Activated B cell treated with CpG ODN at 0.5 μM for 24 hours (primary cell): ENCODE data around the gene SOD1. TPM values are rescaled to one million over a fixed set of nuclear protein-coding genes. Genes with fewer than 3 reads are reported as not detected.

Experiments used
- ATAC-seq: fragments of 200-7000 bp; cut with Tn5 transposase; one replicate; pipeline ENCODE4 v1.10.0; 2021; ENCODE audit warnings: low read depth, mild to moderate bottlenecking, moderate library complexity
- CTCF ChIA-PET: fragments of 350-600 bp; sonication (Branson Sonifier 250); formaldehyde crosslinking; loops from one replicate; lab custom pipeline; 2021; ENCODE audit warnings: antibody characterized with exemption; lab: Charles Lee
- POLR2A ChIA-PET: fragments of 350-600 bp; sonication (Branson Sonifier 250); formaldehyde crosslinking; loops from one replicate; lab custom pipeline; 2021; ENCODE audit warnings: antibody characterized with exemption; lab: Charles Lee
- DNase-seq: peaks from one replicate; pipeline ENCODE4 v3.0.0; 2022
- H3K27ac Mint-ChIP-seq: one replicate; pipeline ENCODE4 v1.8.0; 2020; ENCODE audit warnings: mixed read lengths
- H3K27me3 Mint-ChIP-seq: one replicate; pipeline ENCODE4 v1.8.0; 2021; ENCODE audit warnings: mixed read lengths
- H3K36me3 Mint-ChIP-seq: one replicate; pipeline ENCODE4 v1.8.0; 2021; ENCODE audit warnings: low read depth, mixed read lengths
- H3K4me1 Mint-ChIP-seq: one replicate; pipeline ENCODE4 v1.8.0; 2021; ENCODE audit warnings: mixed read lengths
- H3K4me3 Mint-ChIP-seq: one replicate; pipeline ENCODE4 v1.8.0; 2020; ENCODE audit warnings: mild to moderate bottlenecking, mixed read lengths
- H3K9me3 Mint-ChIP-seq: one replicate; pipeline ENCODE4 v1.8.0; 2020; ENCODE audit warnings: mixed read lengths
- intact Hi-C: fragments of 100-400 bp; cut with micrococcal nuclease; formaldehyde crosslinking; loops from one replicate; pipeline ENCODE4 v1.15.1; 2024
- total RNA-seq: library from RNA; stranded (reverse); gene quantifications from 2 replicates; pipeline ENCODE4 v1.2.3, GENCODE V29; 2022
- TF ChIP-seq, protein P1 (sequence below): fragments of 200-600 bp; IDR thresholded peaks from one replicate; pipeline ENCODE4 v1.8.0; 2022; ENCODE audit warnings: antibody characterized with exemption, mild to moderate bottlenecking

Gene SOD1
- total RNA-seq, 1 donor from 2014 or later: 107 TPM

DNA sequence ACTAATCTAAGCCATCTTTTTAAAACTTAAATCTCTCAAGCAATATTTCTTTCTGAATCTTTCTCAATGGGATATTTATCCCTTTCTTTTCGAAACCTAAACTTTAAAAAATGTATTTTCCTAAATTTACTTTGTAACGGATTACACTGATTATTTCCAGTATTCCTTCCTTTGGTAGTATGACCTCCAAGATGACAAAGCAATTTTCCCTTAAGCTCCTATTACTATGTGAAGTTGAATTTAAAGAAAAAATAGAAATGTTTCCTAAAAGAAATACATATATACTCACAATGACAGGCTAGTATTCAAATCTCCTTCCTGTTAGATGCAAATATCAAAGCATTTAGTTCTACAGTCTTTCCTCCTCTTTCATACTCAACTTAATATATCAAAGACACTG lies 56.6 kb downstream of the SOD1 start:
- peaks cover 89% of the 10 kb centered on the region for H3K4me1 Mint-ChIP-seq
- peaks cover 10% of the 10 kb centered on the region for H3K36me3 Mint-ChIP-seq
- DNase-seq (no peak), ATAC-seq (no peak)
- TF ChIP-seq, protein P1, sequence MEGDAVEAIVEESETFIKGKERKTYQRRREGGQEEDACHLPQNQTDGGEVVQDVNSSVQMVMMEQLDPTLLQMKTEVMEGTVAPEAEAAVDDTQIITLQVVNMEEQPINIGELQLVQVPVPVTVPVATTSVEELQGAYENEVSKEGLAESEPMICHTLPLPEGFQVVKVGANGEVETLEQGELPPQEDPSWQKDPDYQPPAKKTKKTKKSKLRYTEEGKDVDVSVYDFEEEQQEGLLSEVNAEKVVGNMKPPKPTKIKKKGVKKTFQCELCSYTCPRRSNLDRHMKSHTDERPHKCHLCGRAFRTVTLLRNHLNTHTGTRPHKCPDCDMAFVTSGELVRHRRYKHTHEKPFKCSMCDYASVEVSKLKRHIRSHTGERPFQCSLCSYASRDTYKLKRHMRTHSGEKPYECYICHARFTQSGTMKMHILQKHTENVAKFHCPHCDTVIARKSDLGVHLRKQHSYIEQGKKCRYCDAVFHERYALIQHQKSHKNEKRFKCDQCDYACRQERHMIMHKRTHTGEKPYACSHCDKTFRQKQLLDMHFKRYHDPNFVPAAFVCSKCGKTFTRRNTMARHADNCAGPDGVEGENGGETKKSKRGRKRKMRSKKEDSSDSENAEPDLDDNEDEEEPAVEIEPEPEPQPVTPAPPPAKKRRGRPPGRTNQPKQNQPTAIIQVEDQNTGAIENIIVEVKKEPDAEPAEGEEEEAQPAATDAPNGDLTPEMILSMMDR: no peak
- no peaks in the 10 kb centered on the region for H3K27me3 Mint-ChIP-seq
- CTCF ChIA-PET: no interaction called here
- no peaks in the 10 kb centered on the region for H3K9me3 Mint-ChIP-seq
- no peak overlapping the region for H3K27ac Mint-ChIP-seq
- H3K4me3 Mint-ChIP-seq: no peak overlapping the region
- POLR2A ChIA-PET: no interaction called here
- intact Hi-C loops: no loop called here

Other genes with a start within 250 kb of the SOD1 start
- 71.6 and 80.5 TPM in 2 replicates for gene SCAF4, start 72.4 kb downstream of the SOD1 start, total RNA-seq
- 0.51 and 1.5 TPM in 2 replicates for gene HUNK, start 213.3 kb downstream of the SOD1 start, total RNA-seq